Naive B cell (primary cell): ENCODE data around the gene ITIH5. TPM values are rescaled to one million over a fixed set of nuclear protein-coding genes. Genes with fewer than 3 reads are reported as not detected.
"Not testable (repeated sequence)": the region's sequence is repeated elsewhere in the genome, so short reads cannot be mapped to it uniquely, and the experiment has no call there.

Experiments
- ATAC-seq, 2 donors: fragments of 150-1000 bp; cut with Tn5 transposase; 2 replicates each; pipeline ENCODE4 v1.10.0; 2021; ENCODE audit warnings: low read depth in 2 of 2, mild to moderate bottlenecking in 2 of 2, moderate library complexity in 2 of 2
- DNase-seq: peaks from one replicate; pipeline ENCODE4 v3.0.0; 2022
- H3K27ac Mint-ChIP-seq, 6 donors: one replicate each; pipeline ENCODE4 v1.8.0; 2020 to 2022; ENCODE audit warnings: mild to moderate bottlenecking in 6 of 6, mixed read lengths in 6 of 6, moderate library complexity in 5 of 6, inconsistent platforms in 2 of 6
- H3K27me3 Mint-ChIP-seq, 3 donors: one replicate each; pipeline ENCODE4 v1.8.0; 2021 to 2022; ENCODE audit warnings: mixed read lengths in 3 of 3, mild to moderate bottlenecking in 1 of 3
- H3K36me3 Mint-ChIP-seq, 2 donors: one replicate each; pipeline ENCODE4 v1.8.0; 2020 to 2022; ENCODE audit warnings: mixed read lengths in 2 of 2, inconsistent platforms in 1 of 2, mild to moderate bottlenecking in 1 of 2
- H3K4me1 Mint-ChIP-seq, 3 donors: one replicate each; pipeline ENCODE4 v1.8.0; 2020 to 2022; ENCODE audit warnings: mixed read lengths in 3 of 3, inconsistent platforms in 1 of 3, mild to moderate bottlenecking in 1 of 3, moderate library complexity in 1 of 3
- H3K4me3 Mint-ChIP-seq, 8 donors: one replicate each; pipeline ENCODE4 v1.8.0; 2020 to 2022; ENCODE audit warnings: mild to moderate bottlenecking in 8 of 8, mixed read lengths in 8 of 8, moderate library complexity in 8 of 8, inconsistent platforms in 2 of 8
- H3K9me3 Mint-ChIP-seq, 7 donors: one replicate each; pipeline ENCODE4 v1.8.0; 2020 to 2022; ENCODE audit warnings: mixed read lengths in 7 of 7, mild to moderate bottlenecking in 5 of 7, inconsistent platforms in 2 of 7, moderate library complexity in 1 of 7
- polyA plus RNA-seq, 6 donors: library from polyadenylated mRNA; unstranded; fragments of 300-500 nt; fragmentation: Illumina TruSeq; gene quantifications; one replicate each; pipeline ENCODE4 v1.2.3, GENCODE V29; 2021; ENCODE audit warnings: low read depth in 6 of 6

ITIH5 gene
- not detected for polyA plus RNA-seq

- Mint-ChIP-seq H3K4me3 (peak within 1 kb of the TSS; percentile 78 to 89 (median 83)), H3K27me3 (peaks cover 56 to 75% (median 64%) of the 10 kb centered on the region in 3 donors), H3K4me1 (peaks cover 18 to 20% (median 18%) of the 10 kb centered on the region in 3 donors), H3K9me3 (peaks cover 0 to 4% (median 0%) of the 10 kb centered on the region in 7 donors), H3K27ac (peak within 1 kb of the TSS in 1 of 6 donors; percentile 15), H3K36me3 (peaks cover 4 to 15% of the 10 kb centered on the region in 2 donors)
- DNase-seq, result no peak
- peak in 1 of 2 donors; percentile 39 for ATAC-seq
Observed at GRCh38 chr10:7666253-7667023, at the start of gene ITIH5. TSS of gene ITIH5 (minus strand) at chr10:7666966. CDS start at chr10:7666892, 74 bp downstream.

DNA sequence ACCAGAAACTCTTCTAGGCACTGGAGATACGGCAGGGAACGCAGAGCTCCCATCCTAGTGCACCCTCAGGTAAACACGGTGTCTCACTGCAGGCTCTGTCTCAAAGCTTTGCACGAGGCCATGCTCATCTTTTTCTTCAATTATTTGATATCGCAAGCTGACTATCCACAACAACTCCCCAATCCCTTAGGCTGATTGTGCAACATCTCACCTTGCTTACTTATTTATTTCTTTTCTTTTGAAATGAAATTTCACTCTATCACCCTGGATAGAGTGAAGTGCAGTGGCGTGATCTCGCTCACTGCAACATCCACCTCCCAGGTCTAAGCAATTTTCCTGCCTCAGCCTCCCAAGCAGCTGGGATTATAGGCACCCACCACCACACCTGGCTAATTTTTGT is 48.7 kb upstream of the ITIH5 start:
- peak overlapping the region in 1 of 8 donors; percentile 21 for H3K4me3 Mint-ChIP-seq
- DNase-seq (no peak), ATAC-seq (no peak)
- no peaks in the 10 kb centered on the region for H3K4me1 Mint-ChIP-seq
- H3K9me3 Mint-ChIP-seq, result peaks cover 0 to 5% (median 0%) of the 10 kb centered on the region in 7 donors
- no peak overlapping the region for H3K27ac Mint-ChIP-seq
- H3K36me3 Mint-ChIP-seq, result no peaks in the 10 kb centered on the region
- H3K27me3 Mint-ChIP-seq, result peaks cover 18 to 65% (median 39%) of the 10 kb centered on the region in 3 donors

- not testable (repeated sequence) for H3K4me1 Mint-ChIP-seq, H3K9me3 Mint-ChIP-seq, H3K36me3 Mint-ChIP-seq, ATAC-seq, H3K27ac Mint-ChIP-seq, DNase-seq, H3K4me3 Mint-ChIP-seq
- peaks cover 15 to 56% (median 24%) of the 10 kb centered on the region in 3 donors for H3K27me3 Mint-ChIP-seq
Observed at GRCh38 chr10:7711075-7711474, 44.3 kb upstream of the ITIH5 start.

DNA sequence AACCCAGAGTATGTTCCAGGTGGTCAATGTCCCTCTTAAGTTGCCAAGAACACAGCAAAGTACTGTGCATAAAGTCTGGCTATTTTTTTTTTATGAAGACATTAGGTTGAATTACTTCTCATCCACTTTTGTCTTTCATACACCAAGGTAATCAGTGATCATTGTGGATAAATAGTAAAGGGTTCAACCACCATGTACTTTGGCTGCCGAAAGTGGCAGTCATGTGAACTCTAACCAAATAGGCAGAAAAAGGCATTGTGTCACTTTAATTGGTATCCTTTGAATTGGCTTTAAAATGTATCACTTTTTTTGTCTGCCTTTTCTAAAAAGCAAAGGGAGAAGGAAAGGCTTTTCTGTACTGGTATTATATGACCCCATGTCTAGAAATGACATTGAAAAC is 43.7 kb upstream of the ITIH5 start:
- DNase-seq (no peak), ATAC-seq (no peak)
- Mint-ChIP-seq H3K9me3 (peaks cover 0 to 5% (median 0%) of the 10 kb centered on the region in 7 donors), H3K4me1 (no peaks in the 10 kb centered on the region), H3K4me3 (no peak overlapping the region), H3K36me3 (no peaks in the 10 kb centered on the region), H3K27me3 (peaks cover 21 to 54% (median 24%) of the 10 kb centered on the region in 3 donors), H3K27ac (no peak overlapping the region)

GRCh38 chr10:7708832-7709231 is 42.1 kb upstream of the ITIH5 start:
- no peaks in the 10 kb centered on the region for H3K4me1 Mint-ChIP-seq
- H3K4me3 Mint-ChIP-seq, result no peak overlapping the region
- no peak for ATAC-seq

GRCh38 chr10:7707858-7708622 is 41.3 kb upstream of the ITIH5 start:
- no peak overlapping the region for H3K27ac Mint-ChIP-seq
- ATAC-seq (no peak), DNase-seq (no peak)
- H3K27me3 Mint-ChIP-seq, result peaks cover 30 to 50% (median 38%) of the 10 kb centered on the region in 3 donors
- H3K4me1 Mint-ChIP-seq, result no peaks in the 10 kb centered on the region
- peaks cover 0 to 5% (median 0%) of the 10 kb centered on the region in 7 donors for H3K9me3 Mint-ChIP-seq
- H3K36me3 Mint-ChIP-seq, result no peaks in the 10 kb centered on the region
- H3K4me3 Mint-ChIP-seq, result no peak overlapping the region

More at GRCh38 chr10:7708832-7709231, 42.1 kb upstream of the ITIH5 start:
- Mint-ChIP-seq H3K27ac (no peak overlapping the region), H3K36me3 (no peaks in the 10 kb centered on the region), H3K9me3 (peaks cover 0 to 5% (median 0%) of the 10 kb centered on the region in 7 donors), H3K27me3 (peaks cover 30 to 42% (median 31%) of the 10 kb centered on the region in 3 donors)
- no peak for DNase-seq

DNA sequence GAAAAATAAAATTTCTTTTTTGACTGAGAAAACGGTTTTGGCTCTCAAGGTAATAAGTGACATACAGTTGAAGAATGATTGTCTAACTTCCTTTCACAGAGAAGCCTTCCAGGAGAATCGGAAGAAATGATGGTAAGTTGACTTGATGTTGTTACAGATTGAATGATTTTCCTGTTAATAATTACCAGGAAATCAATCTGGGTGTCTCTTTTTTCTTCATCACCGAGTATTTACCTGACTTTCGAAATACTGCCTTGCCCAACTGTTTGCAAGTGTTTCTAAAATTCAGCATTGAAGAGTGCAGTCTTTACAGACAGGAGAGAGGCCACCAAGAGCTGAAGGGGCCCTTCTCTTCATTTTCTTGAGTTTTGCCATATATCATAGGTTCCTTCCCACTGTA is 40.3 kb upstream of the ITIH5 start:
- Mint-ChIP-seq H3K27me3 (peaks cover 36 to 50% (median 47%) of the 10 kb centered on the region in 3 donors), H3K9me3 (peaks cover 0 to 5% (median 0%) of the 10 kb centered on the region in 7 donors), H3K4me3 (no peak overlapping the region), H3K27ac (no peak overlapping the region), H3K4me1 (no peaks in the 10 kb centered on the region), H3K36me3 (no peaks in the 10 kb centered on the region)
- DNase-seq (no peak), ATAC-seq (no peak)

GRCh38 chr10:7706534-7707073 is 39.8 kb upstream of the ITIH5 start:
- no peak for DNase-seq
- H3K27me3 Mint-ChIP-seq, result peaks cover 37 to 51% (median 47%) of the 10 kb centered on the region in 3 donors

DNA sequence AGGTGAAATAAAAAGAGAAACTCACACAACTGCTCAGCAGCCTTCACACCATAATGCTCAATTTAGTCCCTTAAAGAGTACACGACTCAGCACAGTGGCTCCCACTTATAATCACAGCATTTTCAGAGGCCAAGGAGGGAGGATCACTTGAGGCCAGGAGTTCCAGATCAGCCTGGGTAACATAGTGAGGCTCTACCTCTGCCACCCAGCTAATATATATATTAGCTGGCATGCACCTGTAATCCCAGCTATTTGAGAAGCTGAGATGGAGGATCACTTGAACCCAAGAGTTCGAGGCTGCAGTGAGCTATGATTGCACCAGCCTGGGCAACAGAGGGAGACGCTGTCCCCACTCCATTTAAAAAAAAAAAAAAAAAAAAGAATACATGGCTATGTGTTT is 38.6 kb upstream of the ITIH5 start:
- DNase-seq (no peak), ATAC-seq (no peak)
- no peak overlapping the region for H3K4me3 Mint-ChIP-seq
- peaks cover 37 to 52% (median 40%) of the 10 kb centered on the region in 3 donors for H3K27me3 Mint-ChIP-seq
- no peaks in the 10 kb centered on the region for H3K36me3 Mint-ChIP-seq
- H3K4me1 Mint-ChIP-seq, result no peaks in the 10 kb centered on the region
- H3K27ac Mint-ChIP-seq, result no peak overlapping the region
- H3K9me3 Mint-ChIP-seq, result no peaks in the 10 kb centered on the region

More at GRCh38 chr10:7706534-7707073, 39.8 kb upstream of the ITIH5 start:
- H3K27ac Mint-ChIP-seq, result no peak overlapping the region
- no peaks in the 10 kb centered on the region for H3K36me3 Mint-ChIP-seq
- H3K4me3 Mint-ChIP-seq, result no peak overlapping the region
- H3K9me3 Mint-ChIP-seq, result peaks cover 0 to 5% (median 0%) of the 10 kb centered on the region in 7 donors
- no peaks in the 10 kb centered on the region for H3K4me1 Mint-ChIP-seq
- ATAC-seq, result no peak

GRCh38 chr10:7704071-7705016 is 37.6 kb upstream of the ITIH5 start:
- Mint-ChIP-seq H3K36me3 (no peaks in the 10 kb centered on the region), H3K9me3 (no peaks in the 10 kb centered on the region), H3K4me1 (no peaks in the 10 kb centered on the region), H3K27me3 (peaks cover 38 to 61% (median 46%) of the 10 kb centered on the region in 3 donors), H3K27ac (no peak overlapping the region), H3K4me3 (no peak overlapping the region)
- DNase-seq (no peak), ATAC-seq (no peak)

- Mint-ChIP-seq H3K4me3 (no peak within 1 kb of the TSS), H3K36me3 (no peaks in the 10 kb centered on the region), H3K27ac (no peak within 1 kb of the TSS), H3K27me3 (peaks cover 46 to 69% (median 52%) of the 10 kb centered on the region in 3 donors), H3K4me1 (no peaks in the 10 kb centered on the region), H3K9me3 (no peaks in the 10 kb centered on the region)
- no peak for ATAC-seq
- no peak for DNase-seq
Observed at GRCh38 chr10:7703140-7703539, 36.4 kb upstream of the ITIH5 start, which contains the start of gene ITIH2. TSS of gene ITIH2 (plus strand) at chr10:7703316. CDS start at chr10:7703435, 119 bp downstream.

- no peaks in the 10 kb centered on the region for H3K36me3 Mint-ChIP-seq
- H3K4me1 Mint-ChIP-seq, result no peaks in the 10 kb centered on the region
- H3K4me3 Mint-ChIP-seq, result no peak overlapping the region
- peaks cover 46 to 69% (median 47%) of the 10 kb centered on the region in 3 donors for H3K27me3 Mint-ChIP-seq
- H3K27ac Mint-ChIP-seq, result no peak overlapping the region
- DNase-seq (no peak), ATAC-seq (no peak)
- no peaks in the 10 kb centered on the region for H3K9me3 Mint-ChIP-seq
Observed at GRCh38 chr10:7702288-7702812, 35.6 kb upstream of the ITIH5 start.
